NCI-H460 (cell line): Measurements from ENCODE around the gene CCSER1. TPM values are rescaled to one million over a fixed set of nuclear protein-coding genes. Genes with fewer than 3 reads are reported as not detected.
"Not testable (repeated sequence)": the region's sequence is repeated elsewhere in the genome, so short reads cannot be mapped to it uniquely, and the experiment has no call there.

Experiments
- DNase-seq: peaks from one replicate; pipeline ENCODE4 v3.0.0-alpha.2; 2016; ENCODE audit warnings: low read depth; ENCODE audit errors: extremely low read depth
- total RNA-seq: library from RNA; depleted of rRNA; stranded (reverse); fragments of >200 nt; shearing (Covaris generic); gene quantifications from 2 replicates; pipeline ENCODE4 v1.2.3, GENCODE V29; 2014

CCSER1 gene
- total RNA-seq, 1 experiment from 2014 or later, result 1.1 TPM

DNA sequence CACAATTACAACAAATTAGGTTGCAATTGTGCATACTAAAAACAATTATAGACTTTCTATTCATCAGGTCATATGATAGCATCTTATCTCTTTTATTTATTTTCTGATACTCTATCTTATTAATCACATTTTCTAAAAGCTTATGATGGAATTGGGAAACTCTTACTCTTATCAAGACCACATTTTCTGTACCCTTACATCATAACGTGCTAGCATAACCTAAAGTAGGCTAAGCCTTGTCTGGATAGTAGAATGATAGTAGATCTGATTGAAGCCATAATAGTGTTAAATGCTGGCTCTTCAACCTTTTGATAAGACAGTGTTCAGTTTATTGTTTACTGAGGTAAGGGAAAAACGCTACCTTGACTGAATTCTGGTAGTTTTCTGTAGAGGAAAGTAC, 294.0 kb downstream of the CCSER1 start:
- no peak for DNase-seq

DNA sequence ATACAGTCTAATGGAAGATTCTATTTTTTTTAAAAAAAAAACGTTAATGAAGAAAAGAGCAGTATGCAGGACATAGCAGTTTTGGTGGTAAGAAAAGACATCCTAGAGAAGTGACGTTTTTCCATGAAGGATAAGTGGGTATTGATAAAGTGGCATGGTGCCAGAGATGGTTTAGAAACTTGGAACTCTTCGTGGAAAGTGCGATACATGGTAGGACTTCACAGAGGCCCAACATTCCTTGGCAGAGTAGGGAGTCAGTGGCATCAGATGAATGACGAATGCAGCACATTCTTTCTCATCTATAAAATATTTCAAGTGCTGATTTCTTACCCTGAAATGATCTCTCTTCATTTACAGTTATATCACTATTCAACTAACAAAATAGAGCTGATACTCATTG, 298.7 kb downstream of the CCSER1 start:
- no peak for DNase-seq

DNA sequence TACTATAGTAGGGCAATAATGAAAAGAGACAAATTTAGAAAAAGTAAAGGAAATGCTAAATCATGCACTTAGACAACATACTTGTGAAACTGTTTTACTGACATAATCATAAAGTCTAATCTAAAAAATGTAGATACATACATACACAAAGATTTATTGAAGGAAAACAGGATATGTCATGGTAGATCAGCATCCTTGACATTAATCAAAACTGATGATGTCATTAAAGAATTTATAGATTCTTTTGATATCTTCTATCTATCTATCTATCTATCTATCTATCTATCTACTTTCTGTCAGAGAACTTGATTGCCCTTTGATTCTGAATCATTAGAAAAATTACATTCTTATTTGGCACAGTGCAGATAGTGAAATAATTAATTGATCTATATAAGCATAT, 311.3 kb downstream of the CCSER1 start:
- DNase-seq, result no peak

DNA sequence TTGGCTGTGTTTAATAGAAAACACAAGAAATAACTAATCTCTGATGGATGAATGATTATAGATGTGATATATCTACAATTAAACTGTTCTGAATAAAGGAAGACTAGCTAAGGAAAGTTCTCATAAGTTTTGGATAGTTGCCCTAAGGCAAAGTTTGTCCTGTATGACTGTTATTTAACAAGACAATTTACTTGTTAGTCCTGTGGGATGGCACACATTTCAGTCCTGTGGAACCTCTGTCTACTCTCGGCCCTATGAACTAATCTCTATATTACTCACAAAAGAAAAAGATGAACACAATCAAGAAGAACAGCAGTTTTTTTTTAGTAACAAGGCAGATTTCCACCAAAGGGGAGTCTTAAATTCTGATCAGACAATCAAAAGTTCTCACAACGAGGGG, 314.6 kb downstream of the CCSER1 start:
- no peak for DNase-seq

DNA sequence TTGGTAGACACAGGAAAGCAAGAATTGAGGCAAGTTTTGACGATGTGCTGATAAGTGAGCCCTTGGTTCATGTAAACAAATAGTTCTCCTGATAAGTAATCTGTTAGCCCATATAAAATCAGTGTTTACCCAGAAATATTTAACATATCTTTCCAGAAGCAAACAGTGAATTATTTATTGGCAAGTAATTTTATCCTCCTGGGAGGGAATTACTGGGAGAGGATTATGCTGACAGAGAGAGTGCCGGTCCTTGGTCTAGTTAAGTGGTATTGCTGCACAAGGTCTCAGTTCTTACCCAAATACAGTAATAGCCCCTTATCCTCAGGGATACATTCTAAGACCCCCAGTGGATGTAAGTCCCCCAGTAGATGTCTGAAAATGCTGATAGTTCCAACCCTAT, 315.4 kb downstream of the CCSER1 start:
- DNase-seq, result no peak

DNA sequence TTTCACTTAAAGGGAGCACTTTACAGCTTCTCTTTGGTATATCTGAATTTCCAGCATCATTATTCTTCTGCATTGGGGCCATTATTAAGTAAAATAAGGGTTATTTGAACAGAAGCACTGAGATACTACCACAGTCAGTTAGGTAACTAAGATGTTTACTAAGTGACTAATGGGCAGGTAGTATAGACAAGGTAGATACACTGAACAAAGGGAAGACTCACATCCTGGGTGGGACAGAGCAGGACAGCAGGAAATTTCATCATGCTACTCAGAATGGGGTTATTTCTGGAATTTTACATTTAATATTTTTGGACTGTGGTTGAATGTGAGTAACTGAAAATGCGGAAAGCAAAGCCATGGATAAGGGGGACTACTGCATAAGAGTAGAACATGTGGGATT, 316.0 kb downstream of the CCSER1 start:
- DNase-seq, result no peak

DNA sequence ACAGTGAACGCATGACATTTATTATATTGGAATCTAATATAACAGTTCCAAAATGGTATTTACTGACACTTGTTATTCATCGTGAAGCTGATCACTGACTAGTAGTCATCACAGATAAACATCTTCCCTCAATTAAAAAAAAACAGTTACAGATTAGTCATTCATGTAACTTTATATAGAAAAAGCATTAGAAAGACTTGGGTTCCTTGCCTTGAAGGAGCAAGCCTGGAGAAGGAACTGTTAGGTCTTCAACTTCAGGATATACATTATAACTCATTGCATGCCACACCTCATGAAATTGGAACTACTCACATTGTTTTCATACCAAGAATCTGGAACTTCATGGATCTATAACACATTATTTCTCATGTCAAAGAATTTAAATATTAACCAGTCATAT, 317.7 kb downstream of the CCSER1 start:
- DNase-seq, result no peak

DNA sequence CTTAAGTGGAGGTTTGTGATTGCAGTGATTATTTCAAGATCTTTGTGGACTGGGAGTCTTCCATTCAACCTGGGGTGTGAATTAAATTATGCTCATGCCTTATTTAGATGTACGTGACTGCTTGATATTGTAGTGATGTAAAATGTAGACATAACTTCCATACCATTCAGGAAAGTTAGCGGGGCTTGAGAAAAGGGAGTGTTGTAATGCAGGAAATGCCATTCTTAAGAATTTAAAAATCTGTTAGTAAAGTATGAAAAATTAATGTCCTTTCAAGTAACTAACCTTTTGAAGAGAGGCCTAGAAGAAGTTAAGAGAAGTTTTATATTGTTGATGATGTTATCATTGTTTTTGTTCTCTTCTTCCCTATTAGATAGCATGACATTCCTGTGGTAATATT, 318.2 kb downstream of the CCSER1 start:
- no peak for DNase-seq

DNA sequence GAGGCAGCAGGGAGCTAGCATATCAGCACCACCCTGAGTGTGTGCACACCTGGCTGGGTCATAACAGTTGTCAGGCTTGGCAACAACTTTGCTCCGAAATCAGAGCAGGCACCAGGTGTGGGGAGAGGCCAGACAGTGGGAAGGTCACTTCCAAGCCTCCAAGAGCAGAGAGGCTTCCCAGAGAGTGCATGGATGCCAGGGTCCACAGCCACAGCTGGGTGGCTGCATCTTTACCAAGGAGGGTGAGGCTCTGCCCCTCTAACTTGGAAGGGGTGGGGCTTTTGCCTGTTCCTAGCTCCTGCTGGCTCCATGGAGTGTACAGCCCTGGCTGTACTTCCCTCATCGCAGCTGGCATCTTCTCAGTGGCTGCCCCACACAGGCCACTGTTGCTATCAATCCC, 322.4 kb downstream of the CCSER1 start:
- no peak for DNase-seq

DNA sequence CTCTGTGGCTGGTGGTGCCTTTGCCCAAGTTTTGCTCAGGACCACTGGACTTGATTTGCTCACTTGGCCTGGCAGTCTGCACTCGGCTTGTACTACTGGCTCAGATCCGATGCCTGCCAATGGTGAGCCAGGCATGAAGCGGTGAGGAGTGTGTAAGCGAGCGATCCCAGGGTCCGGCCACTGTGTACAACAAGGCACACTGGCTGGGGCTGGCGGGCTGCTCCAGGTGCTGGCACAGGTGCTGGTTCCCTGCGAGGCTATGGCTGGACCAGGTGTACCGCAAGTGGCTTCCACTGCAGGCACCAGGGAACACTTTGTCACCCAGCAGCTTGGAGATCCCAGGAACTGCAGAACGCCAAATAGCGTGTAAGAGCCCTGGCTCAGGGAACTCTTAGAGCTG, 329.7 kb downstream of the CCSER1 start:
- no peak for DNase-seq

DNA sequence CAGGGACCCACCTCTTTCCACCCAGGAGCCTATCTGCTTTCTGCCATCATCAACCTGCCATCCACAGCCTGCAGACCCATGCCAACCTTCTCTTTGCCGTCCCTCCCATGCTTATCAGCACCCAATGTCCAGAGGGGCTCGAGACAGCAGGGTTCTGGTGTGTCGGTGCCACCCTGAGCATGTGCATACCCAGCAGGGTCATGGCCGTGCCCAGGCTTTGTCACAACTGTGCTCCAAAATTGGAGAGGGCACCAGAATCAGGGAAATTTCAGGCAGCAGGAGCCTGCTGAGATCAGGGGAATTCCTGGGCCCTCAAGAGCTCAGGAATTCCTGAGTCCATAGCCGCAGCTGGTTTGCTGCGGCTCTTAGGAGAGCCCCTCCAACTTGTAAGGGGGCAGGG, 330.6 kb downstream of the CCSER1 start:
- no peak for DNase-seq

DNA sequence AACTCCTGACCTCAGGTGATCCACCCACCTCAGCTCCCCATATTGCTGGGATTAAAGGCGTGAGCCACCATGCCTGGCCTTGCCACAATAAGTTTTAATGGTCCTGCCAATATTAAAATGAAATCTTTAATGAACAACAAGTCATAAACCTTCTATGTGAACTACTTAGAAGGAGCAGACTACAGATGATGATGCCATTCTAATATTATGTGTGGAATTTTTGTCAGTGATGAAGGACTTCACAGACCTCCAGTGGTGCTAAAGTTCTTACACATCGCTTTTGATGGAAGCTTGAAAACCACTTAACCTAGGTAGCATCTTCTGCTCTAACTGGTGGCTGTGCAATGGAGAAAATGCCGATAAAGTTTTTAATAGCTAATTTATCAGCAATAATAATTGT, 331.4 kb downstream of the CCSER1 start:
- DNase-seq, result no peak

DNA sequence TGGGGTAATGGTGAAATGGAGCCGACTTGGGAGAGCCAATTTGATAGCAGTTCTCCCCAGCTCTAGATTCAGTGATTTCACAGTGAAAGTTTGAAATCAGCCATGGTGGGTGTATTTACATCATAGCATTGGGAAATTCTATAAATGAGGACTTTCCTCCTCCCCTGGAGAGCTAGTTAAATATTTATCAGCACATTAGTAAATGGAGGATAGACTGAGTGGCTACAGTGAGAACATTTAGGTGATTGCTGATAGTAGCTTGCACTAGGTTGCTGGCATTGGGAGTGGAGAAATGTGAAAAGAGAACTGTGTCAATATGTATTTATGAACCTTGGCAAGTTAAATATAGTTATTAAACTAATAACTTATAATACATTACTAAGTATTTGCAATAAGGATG, 347.3 kb downstream of the CCSER1 start:
- DNase-seq, result no peak

DNA sequence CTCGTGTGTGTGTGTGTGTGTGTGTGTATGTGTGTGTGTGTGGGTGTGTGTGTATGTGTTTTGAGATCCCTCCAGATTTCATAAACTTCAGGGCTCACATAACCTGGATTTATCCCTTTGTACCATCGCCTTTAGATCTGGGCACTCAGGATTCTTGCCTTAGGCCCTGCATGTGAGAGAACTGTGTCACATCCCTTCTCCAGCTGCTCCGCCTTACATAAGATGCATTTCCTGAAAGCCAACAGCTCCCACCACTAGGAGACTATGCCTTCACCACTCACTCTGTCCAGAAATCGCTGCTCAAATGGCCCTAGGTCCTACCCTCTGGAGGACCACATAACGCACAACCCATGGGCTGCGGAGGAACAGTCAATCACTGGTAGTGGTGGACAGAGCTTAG, 348.8 kb downstream of the CCSER1 start:
- DNase-seq, result no peak

DNA sequence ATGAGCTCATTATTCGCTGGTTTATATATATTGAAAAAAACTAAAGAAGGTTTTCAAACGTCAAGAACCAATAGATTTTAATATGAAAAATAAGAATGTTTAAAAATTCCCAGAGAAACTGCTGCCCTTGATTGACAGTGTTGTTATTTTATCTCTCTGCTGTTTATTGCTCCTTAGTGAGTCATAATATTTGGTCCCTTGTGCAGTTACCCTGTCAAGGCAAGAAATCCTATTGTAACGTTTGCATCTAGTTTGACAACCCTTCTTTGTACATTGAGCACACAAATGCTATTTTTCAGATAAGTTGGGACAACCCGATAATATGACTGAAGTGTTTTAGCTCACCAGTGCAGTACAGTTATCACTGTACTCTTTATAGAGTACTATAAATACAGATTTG, 349.4 kb downstream of the CCSER1 start:
- DNase-seq, result no peak

DNA sequence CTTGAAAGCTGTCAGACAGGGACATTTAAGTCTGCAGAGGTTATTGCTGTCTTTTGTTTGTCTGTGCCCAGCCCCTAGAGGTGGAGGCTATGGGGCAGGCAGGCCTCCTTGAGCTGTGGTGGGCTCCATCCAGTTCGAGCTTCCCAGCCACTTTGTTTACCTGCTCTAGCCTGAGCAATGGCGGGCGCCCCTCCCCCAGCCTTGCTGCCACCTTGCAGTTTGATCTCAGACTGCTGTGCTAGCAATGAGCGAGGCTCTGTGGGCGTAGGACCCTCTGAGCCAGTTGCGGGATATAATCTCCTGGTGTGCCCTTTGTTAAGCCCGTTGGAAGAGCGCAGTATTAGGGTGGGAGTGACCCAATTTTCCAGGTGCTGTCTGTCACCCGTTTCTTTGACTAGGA, 357.7 kb downstream of the CCSER1 start:
- DNase-seq, result not testable (repeated sequence)

DNA sequence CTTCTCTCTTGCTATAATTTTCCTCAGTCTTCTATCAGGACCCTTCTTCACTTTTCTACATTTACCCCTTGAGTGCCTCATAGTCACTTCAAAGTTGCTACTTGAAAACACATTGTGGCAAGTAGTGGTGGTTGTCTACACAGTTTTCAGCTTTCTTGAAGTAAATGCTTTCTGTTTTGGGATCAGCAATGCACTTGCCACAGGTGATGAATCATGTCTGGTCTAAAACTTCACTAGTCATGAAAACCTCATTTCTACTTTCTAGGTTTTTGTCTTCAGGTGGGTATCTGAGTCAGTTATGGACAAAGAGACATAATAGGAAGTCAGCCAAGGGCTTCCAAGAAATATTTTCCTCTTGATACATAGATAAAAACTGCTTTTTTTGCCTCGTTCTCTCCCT, 359.2 kb downstream of the CCSER1 start:
- DNase-seq, result no peak

DNA sequence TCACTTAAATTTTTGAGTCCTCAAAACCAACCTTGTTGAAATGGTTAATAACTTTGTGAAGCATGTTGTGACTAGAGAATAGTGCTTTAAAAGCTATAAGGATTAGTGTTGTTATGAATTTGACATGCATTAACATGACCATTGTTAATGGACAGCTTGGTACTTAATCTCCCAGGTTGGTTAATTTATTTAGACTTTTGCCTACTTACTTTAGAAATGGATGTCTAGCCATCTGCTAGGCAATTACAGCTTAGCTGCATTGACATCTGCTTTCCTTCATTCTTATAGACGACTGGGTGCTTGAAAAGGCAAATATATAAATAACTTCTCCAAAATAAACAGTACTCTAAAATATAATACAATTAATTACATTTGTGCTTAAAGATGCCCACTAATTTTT, 368.0 kb downstream of the CCSER1 start:
- no peak for DNase-seq

DNA sequence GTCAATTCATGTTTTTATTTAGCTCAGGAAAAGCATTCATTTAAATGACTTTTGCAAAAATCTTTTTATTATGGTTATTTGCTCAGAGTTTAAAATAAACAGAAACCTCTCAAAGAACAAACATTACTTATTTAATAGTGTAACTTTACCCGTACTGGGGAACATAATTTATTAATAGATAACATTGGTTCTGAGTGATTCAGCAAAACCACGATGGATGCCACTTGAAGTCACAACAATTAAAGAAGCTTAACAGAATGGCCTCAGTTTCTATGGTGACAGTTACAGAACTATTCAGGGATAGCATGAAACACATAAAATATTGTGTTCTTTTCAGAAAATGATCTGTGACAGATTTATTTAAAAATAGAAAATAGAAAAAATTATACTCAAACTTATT, 368.7 kb downstream of the CCSER1 start:
- no peak for DNase-seq

DNA sequence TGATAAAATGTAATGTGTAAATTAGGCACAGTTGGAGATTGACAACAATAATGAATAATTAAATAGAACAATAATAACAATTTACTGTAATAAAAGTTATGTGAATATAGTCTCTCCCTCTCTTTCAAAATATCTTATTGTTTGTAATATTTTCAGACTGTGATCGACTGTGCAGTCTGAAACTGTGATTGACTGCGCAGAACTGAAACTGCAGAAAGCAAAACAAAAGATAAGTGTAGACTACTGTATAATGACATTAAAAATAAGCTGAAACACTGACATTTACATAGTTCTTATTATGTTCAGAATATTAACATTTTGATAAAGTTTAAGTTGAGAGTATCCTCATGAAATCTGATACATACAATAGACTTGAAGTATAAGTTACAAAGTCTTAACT, 371.0 kb downstream of the CCSER1 start:
- no peak for DNase-seq

DNA sequence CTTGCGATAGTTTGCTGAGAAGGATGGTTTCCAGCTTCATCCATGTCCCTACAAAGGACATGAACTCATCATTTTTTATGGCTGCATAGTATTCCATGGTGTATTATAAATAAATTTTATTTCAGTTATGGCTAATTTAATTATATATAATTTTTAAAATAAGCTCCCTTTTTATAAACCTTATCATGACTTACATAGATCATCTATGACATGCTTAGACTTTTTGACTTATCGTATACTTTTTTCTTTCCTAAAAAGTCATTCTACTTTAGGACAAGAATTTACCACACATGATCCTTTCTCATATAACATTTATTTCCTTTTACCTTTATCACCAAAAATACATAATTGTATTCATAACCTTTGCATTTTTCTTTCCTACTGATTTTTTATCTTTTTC, 376.5 kb downstream of the CCSER1 start:
- DNase-seq, result no peak

DNA sequence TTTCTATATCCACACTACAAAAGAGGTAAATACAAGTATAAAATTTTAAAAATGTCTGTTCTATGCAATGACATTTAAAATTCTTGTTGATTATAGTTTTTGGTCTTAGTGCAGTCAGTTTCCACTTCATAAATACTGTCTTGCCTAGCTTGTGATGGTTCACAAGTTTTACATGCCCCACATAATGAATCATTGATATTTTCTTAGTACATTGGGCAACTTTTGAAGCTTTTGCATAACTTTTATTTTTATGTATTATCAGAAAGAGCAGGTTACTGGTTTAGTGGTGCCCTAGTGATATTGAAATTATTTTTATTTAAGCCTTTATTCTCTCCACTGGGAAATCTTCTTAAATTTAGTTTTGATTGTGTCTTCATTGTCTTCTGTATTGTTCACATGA, 388.0 kb downstream of the CCSER1 start:
- DNase-seq, result no peak

DNA sequence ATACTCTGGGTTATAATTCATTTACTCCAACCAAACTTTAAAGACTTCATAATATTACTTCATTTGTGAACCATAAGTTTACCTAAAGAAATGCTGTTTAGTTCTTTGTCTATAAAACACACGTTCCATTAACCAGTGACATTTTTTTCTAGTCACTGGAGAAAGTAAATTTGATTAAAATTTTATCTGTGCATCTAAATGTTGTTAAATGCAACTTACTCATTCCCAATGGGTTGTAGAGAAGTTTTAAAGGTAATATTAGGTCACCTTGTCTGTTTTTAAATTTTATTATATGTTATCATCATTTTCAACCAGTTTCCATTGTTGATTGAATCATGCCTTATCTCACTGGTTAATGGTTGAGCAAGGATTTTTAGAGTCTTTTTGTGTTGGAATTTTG, 401.4 kb downstream of the CCSER1 start:
- no peak for DNase-seq

DNA sequence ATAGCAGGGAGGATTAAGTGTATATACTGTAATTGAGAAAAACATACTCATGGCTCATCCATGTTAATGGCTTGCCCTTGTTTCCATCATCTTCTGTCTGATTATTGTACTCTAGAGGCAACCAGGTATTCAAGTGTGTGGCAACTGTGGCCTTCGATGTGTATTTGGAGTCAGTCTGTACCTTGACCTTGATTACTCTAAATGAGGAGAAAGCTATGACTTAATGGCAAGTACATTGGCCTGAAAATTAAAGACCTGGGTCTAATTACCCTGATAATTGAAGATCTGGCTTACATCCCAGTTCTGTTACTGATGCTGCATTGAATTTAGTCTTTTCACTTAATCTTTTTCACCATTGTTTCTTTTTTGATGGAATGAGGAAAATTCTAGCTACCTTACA, 409.2 kb downstream of the CCSER1 start:
- DNase-seq, result no peak
